Loucy (cell line): Measurements from ENCODE around the gene APOC4.

Source experiments
- CTCF ChIP-seq: fragments of 200-600 bp; sonication (generic); conservative IDR thresholded peaks from 2 replicates; pipeline ENCODE4 v1.5.1; 2014; ENCODE audit warnings: mild to moderate bottlenecking, antibody characterized with exemption, low read length
- EZH2phosphoT487 ChIP-seq: fragments of 200-600 bp; IDR thresholded peaks from 2 replicates; pipeline ENCODE4 v1.6.1; 2018; ENCODE audit warnings: antibody characterized with exemption, mild to moderate bottlenecking, moderate library complexity, borderline replicate concordance

DNA sequence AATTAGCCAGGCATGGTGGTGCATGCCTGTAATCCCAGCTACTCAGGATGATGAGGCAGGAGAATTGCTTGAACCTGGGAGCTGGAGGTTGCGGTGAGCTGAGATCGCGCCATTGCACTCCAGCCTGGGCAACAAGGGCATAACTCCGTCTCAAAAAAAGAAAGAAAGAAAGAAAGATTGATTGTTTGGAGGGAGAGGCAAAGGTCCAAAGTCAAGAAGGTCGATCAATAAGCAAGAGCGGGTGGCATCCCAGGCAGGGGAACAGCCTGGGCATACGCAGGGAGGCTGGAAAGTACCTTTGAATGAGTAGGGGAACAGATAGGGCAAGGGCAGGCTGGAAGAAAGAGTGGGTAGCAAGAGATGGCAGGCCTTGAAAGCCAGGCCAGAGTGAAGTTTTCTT, 11.9 kb upstream of the APOC4 start:
- TF ChIP-seq CTCF, result no peak
- no peak for TF ChIP-seq EZH2phosphoT487
